Activated CD8-positive, alpha-beta T cell treated with anti-CD3 and anti-CD28 coated beads for 36 hours (primary cell): ENCODE data around the gene CDC42BPB. TPM values are rescaled to one million over a fixed set of nuclear protein-coding genes. Genes with fewer than 3 reads are reported as not detected.
"Not testable (repeated sequence)": the region's sequence is repeated elsewhere in the genome, so short reads cannot be mapped to it uniquely, and the experiment has no call there.

Source experiments
- ATAC-seq: fragments of 200-7000 bp; cut with Tn5 transposase; one replicate; pipeline ENCODE4 v1.10.0; 2021; ENCODE audit warnings: mild to moderate bottlenecking, moderate library complexity
- CTCF ChIA-PET: fragments of 350-600 bp; sonication (Branson Sonifier 250); formaldehyde crosslinking; loops from one replicate; lab custom pipeline; 2021; ENCODE audit warnings: antibody characterized with exemption; lab: Charles Lee
- POLR2A ChIA-PET: fragments of 350-600 bp; sonication (Branson Sonifier 250); formaldehyde crosslinking; loops from one replicate; lab custom pipeline; 2021; ENCODE audit warnings: antibody characterized with exemption; lab: Charles Lee
- DNase-seq: peaks from one replicate; pipeline ENCODE4 v3.0.0-alpha.2; 2020
- H3K27ac Mint-ChIP-seq: one replicate; pipeline ENCODE4 v1.8.0; 2021; ENCODE audit warnings: mild to moderate bottlenecking, mixed read lengths
- H3K27me3 Mint-ChIP-seq: one replicate; pipeline ENCODE4 v1.8.0; 2021; ENCODE audit warnings: mixed read lengths
- H3K36me3 Mint-ChIP-seq: one replicate; pipeline ENCODE4 v1.8.0; 2021; ENCODE audit warnings: low read depth, mixed read lengths
- H3K4me1 Mint-ChIP-seq: one replicate; pipeline ENCODE4 v1.8.0; 2021; ENCODE audit warnings: low read depth, mixed read lengths
- H3K4me3 Mint-ChIP-seq: one replicate; pipeline ENCODE4 v1.8.0; 2021; ENCODE audit warnings: mild to moderate bottlenecking, moderate library complexity, mixed read lengths
- H3K9me3 Mint-ChIP-seq: one replicate; pipeline ENCODE4 v1.8.0; 2021; ENCODE audit warnings: mixed read lengths
- CTCF ChIP-seq: fragments of 200-600 bp; IDR thresholded peaks from one replicate; pipeline ENCODE4 v1.8.0; 2022; ENCODE audit warnings: antibody characterized with exemption, mild to moderate bottlenecking
- intact Hi-C: fragments of 100-400 bp; cut with micrococcal nuclease; formaldehyde crosslinking; loops from one replicate; pipeline ENCODE4 v1.10.0; 2022
- total RNA-seq, 2 experiments: library from RNA; stranded (reverse); gene quantifications; one replicate each; pipeline ENCODE4 v1.2.3, GENCODE V29; 2021

The CDC42BPB gene
- total RNA-seq, 2 experiments from 2014 or later: 0.72 to 0.96 TPM

GRCh38 chr14:102898776-102899515, 158.4 kb downstream of the CDC42BPB start:
- H3K9me3 Mint-ChIP-seq: no peaks in the 10 kb centered on the region
- POLR2A ChIA-PET: no interaction called here
- peaks cover 32% of the 10 kb centered on the region for H3K36me3 Mint-ChIP-seq
- no peaks in the 10 kb centered on the region for H3K27me3 Mint-ChIP-seq
- peaks cover 21% of the 10 kb centered on the region for H3K4me1 Mint-ChIP-seq
- CTCF ChIA-PET: no interaction called here
- H3K4me3 Mint-ChIP-seq: no peak overlapping the region
- DNase-seq: no peak
- TF ChIP-seq CTCF: no peak
- no peak overlapping the region for H3K27ac Mint-ChIP-seq
- no peak for ATAC-seq
- intact Hi-C loops: no loop called here

GRCh38 chr14:102898298-102898697, 159.1 kb downstream of the CDC42BPB start:
- TF ChIP-seq CTCF: no peak
- ChIA-PET CTCF (no interaction called here), POLR2A (no interaction called here)
- peaks cover 21% of the 10 kb centered on the region for H3K4me1 Mint-ChIP-seq
- no peak for ATAC-seq
- DNase-seq: no peak
- H3K27ac Mint-ChIP-seq: no peak overlapping the region
- intact Hi-C loops: no loop called here
- no peak overlapping the region for H3K4me3 Mint-ChIP-seq
- H3K27me3 Mint-ChIP-seq: no peaks in the 10 kb centered on the region
- H3K36me3 Mint-ChIP-seq: peaks cover 34% of the 10 kb centered on the region
- no peaks in the 10 kb centered on the region for H3K9me3 Mint-ChIP-seq

GRCh38 chr14:102897299-102898027, 159.9 kb downstream of the CDC42BPB start:
- POLR2A ChIA-PET: interaction anchor here (1.0 kb wide), 1 partner anchor 18 kb away, joined by 3 read pairs; no protein-coding TSS in a partner anchor
- CTCF ChIA-PET: interaction anchor here (0.8 kb wide), 1 partner anchor 204 kb away, joined by 4 read pairs; no protein-coding TSS in a partner anchor
- Mint-ChIP-seq H3K27ac (no peak overlapping the region), H3K4me3 (no peak overlapping the region), H3K36me3 (peaks cover 33% of the 10 kb centered on the region), H3K27me3 (no peaks in the 10 kb centered on the region), H3K9me3 (no peaks in the 10 kb centered on the region), H3K4me1 (peaks cover 24% of the 10 kb centered on the region)
- no peak for TF ChIP-seq CTCF
- intact Hi-C loops: no loop called here
- no peak for ATAC-seq
- no peak for DNase-seq

GRCh38 chr14:102896735-102897134, 160.6 kb downstream of the CDC42BPB start:
- H3K27me3 Mint-ChIP-seq, H3K27ac Mint-ChIP-seq, H3K4me3 Mint-ChIP-seq, DNase-seq, intact Hi-C loops, ATAC-seq, H3K9me3 Mint-ChIP-seq, CTCF ChIA-PET: not testable (repeated sequence)
- peaks cover 34% of the 10 kb centered on the region for H3K36me3 Mint-ChIP-seq
- H3K4me1 Mint-ChIP-seq: peaks cover 22% of the 10 kb centered on the region
- POLR2A ChIA-PET: interaction anchor here (1.0 kb wide), 1 partner anchor 19 kb away, joined by 3 read pairs; no protein-coding TSS in a partner anchor

GRCh38 chr14:102893452-102893851, 163.9 kb downstream of the CDC42BPB start:
- TF ChIP-seq CTCF: no peak
- peaks cover 4% of the 10 kb centered on the region for H3K4me1 Mint-ChIP-seq
- H3K36me3 Mint-ChIP-seq: peaks cover 26% of the 10 kb centered on the region
- no peaks in the 10 kb centered on the region for H3K27me3 Mint-ChIP-seq
- DNase-seq (no peak), ATAC-seq (no peak)
- CTCF ChIA-PET: no interaction called here
- H3K27ac Mint-ChIP-seq: no peak overlapping the region
- H3K4me3 Mint-ChIP-seq: no peak overlapping the region
- intact Hi-C loops: no loop called here
- H3K9me3 Mint-ChIP-seq: no peaks in the 10 kb centered on the region
- POLR2A ChIA-PET: no interaction called here
